ENCODE results near the gene EFCAB6. TPM values are rescaled to one million over a fixed set of nuclear protein-coding genes. Genes with fewer than 3 reads are reported as not detected.

The EFCAB6 gene
- total and polyA plus RNA-seq, 2 donors (not counting 1 experiment from before 2014, with no cell fraction given), result 0.07 to 0.10 TPM

DNA sequence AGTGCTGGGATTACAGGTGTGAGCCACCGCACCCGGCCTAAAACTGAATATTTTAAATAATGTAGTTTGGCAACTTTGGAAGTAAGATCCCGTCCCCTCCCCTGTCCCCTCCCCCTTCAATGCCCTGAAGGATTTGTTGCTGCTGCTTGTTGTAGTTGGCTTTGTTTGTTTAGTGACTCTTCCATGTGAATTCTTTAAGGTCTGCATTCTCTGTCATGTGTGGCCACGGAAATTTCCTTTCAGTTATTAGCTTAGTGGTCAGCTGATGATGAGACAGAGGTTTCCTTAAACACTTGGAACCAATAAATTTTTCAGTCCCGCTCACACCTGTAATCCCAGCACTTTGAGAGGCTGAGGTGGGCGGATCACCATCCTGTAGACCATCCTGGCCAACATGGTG is 290.4 kb downstream of the EFCAB6 start:
- no peak overlapping the region for H3K4me3 Mint-ChIP-seq
- no peaks in the 10 kb centered on the region for H3K4me1 Mint-ChIP-seq
- no peaks in the 10 kb centered on the region for H3K4me1 ChIP-seq (ENCODE audit: control insufficient read depth in 2 of 2, insufficient read depth in 2 of 2, low read length in 2 of 2)
- ChIA-PET CTCF (no interaction called here), POLR2A (no interaction called here)
- ATAC-seq (ENCODE audit: low read depth) (no peak), DNase-seq (no peak)
- H2AFZ ChIP-seq (ENCODE audit: insufficient read depth, low read depth, low read length, poor library complexity, severe bottlenecking), result no peak overlapping the region
- no peak overlapping the region for H3K27ac Mint-ChIP-seq
- H3K4me3 ChIP-seq (ENCODE audit: control extremely low read depth in 1 of 5, extremely low read depth in 1 of 5, insufficient read depth in 1 of 5, low read depth in 2 of 5, low read length in 4 of 5), result no peak overlapping the region
- H3K36me3 ChIP-seq (replicated peaks in 1 of 2; ENCODE audit: control extremely low read depth in 1 of 2, control insufficient read depth in 1 of 2, extremely low read depth in 1 of 2, insufficient read depth in 2 of 2, low read length in 1 of 2), result no peaks in the 10 kb centered on the region
- no peaks in the 10 kb centered on the region for H4K20me1 ChIP-seq (ENCODE audit: control insufficient read depth, insufficient read depth, low read length, poor library complexity, severe bottlenecking)
- TF ChIP-seq, protein P1, sequence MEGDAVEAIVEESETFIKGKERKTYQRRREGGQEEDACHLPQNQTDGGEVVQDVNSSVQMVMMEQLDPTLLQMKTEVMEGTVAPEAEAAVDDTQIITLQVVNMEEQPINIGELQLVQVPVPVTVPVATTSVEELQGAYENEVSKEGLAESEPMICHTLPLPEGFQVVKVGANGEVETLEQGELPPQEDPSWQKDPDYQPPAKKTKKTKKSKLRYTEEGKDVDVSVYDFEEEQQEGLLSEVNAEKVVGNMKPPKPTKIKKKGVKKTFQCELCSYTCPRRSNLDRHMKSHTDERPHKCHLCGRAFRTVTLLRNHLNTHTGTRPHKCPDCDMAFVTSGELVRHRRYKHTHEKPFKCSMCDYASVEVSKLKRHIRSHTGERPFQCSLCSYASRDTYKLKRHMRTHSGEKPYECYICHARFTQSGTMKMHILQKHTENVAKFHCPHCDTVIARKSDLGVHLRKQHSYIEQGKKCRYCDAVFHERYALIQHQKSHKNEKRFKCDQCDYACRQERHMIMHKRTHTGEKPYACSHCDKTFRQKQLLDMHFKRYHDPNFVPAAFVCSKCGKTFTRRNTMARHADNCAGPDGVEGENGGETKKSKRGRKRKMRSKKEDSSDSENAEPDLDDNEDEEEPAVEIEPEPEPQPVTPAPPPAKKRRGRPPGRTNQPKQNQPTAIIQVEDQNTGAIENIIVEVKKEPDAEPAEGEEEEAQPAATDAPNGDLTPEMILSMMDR (IDR thresholded peaks at IDR 0.05), result no peak
- no peak for TF ChIP-seq EZH2 (IDR thresholded peaks at IDR 0.05; ENCODE audit: borderline replicate concordance, insufficient read depth, low read depth, low read length, poor library complexity, severe bottlenecking)
- H3K79me2 ChIP-seq (ENCODE audit: control insufficient read depth, insufficient read depth, low read length), result no peaks in the 10 kb centered on the region
- H3K27me3 ChIP-seq (replicated peaks in 1 of 4; ENCODE audit: control extremely low read depth in 1 of 4, control insufficient read depth in 3 of 4, insufficient read depth in 4 of 4, low read length in 3 of 4), result no peaks in the 10 kb centered on the region
- peaks cover 9% of the 10 kb centered on the region for H3K27me3 Mint-ChIP-seq
- no peak overlapping the region for H3K4me2 ChIP-seq (replicated peaks; ENCODE audit: low read depth, low read length, poor library complexity, severe bottlenecking)
- H3K27ac ChIP-seq (ENCODE audit: low read length in 2 of 2), result no peak overlapping the region
- intact Hi-C loops (cut with micrococcal nuclease), result no loop called here
- no peak overlapping the region for H3K9ac ChIP-seq (ENCODE audit: low read length)
- no peaks in the 10 kb centered on the region for H3K9me3 ChIP-seq (ENCODE audit: control extremely low read depth in 1 of 3, control insufficient read depth in 2 of 3, insufficient read depth in 1 of 3, low read length in 2 of 3)
- H3K9me3 Mint-ChIP-seq (ENCODE audit: insufficient read depth), result no peaks in the 10 kb centered on the region
- 100% methylated on average over 1 of the region's 6 CpGs for WGBS (ENCODE audit: insufficient coverage)

DNA sequence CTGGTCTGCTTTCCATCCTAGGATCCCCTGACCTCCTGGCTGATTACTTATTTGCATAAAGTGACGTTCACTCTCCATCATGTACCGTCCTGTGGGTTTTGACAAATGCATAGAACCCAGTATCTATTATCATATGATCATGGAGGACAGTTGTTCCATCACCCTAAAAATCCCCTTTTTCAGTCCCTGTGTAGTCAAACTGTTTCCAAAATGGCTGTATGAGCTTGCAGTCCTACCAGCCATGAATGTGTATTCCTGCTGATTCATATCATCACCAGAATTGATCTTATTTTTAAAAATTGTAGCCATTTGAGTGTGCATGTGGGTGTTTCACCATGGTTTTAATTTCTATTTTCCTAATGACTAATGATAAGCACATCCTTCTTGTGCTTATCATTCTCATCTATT is 291.5 kb downstream of the EFCAB6 start:
- CTCF ChIA-PET, result interaction anchor here (0.8 kb wide), 1 partner anchor 39 kb away, joined by 3 read pairs; no protein-coding TSS in a partner anchor
- H3K4me3 Mint-ChIP-seq, result no peak overlapping the region
- no peaks in the 10 kb centered on the region for H3K9me3 Mint-ChIP-seq (ENCODE audit: insufficient read depth)
- intact Hi-C loops (cut with micrococcal nuclease), result no loop called here
- H3K27me3 Mint-ChIP-seq, result peaks cover 5% of the 10 kb centered on the region
- no peaks in the 10 kb centered on the region for H3K4me1 ChIP-seq (ENCODE audit: control insufficient read depth in 2 of 2, insufficient read depth in 2 of 2, low read length in 2 of 2)
- no peak overlapping the region for H3K9ac ChIP-seq (ENCODE audit: low read length)
- DNase-seq (no peak), ATAC-seq (ENCODE audit: low read depth) (no peak)
- no peaks in the 10 kb centered on the region for H3K79me2 ChIP-seq (ENCODE audit: control insufficient read depth, insufficient read depth, low read length)
- TF ChIP-seq, protein P1 (IDR thresholded peaks at IDR 0.05), result no peak
- no peak for TF ChIP-seq EZH2 (IDR thresholded peaks at IDR 0.05; ENCODE audit: borderline replicate concordance, insufficient read depth, low read depth, low read length, poor library complexity, severe bottlenecking)
- no peaks in the 10 kb centered on the region for H3K36me3 ChIP-seq (replicated peaks in 1 of 2; ENCODE audit: control extremely low read depth in 1 of 2, control insufficient read depth in 1 of 2, extremely low read depth in 1 of 2, insufficient read depth in 2 of 2, low read length in 1 of 2)
- H3K27me3 ChIP-seq (replicated peaks in 1 of 4; ENCODE audit: control extremely low read depth in 1 of 4, control insufficient read depth in 3 of 4, insufficient read depth in 4 of 4, low read length in 3 of 4), result no peaks in the 10 kb centered on the region
- H3K4me1 Mint-ChIP-seq, result no peaks in the 10 kb centered on the region
- H4K20me1 ChIP-seq (ENCODE audit: control insufficient read depth, insufficient read depth, low read length, poor library complexity, severe bottlenecking), result no peaks in the 10 kb centered on the region
- no peaks in the 10 kb centered on the region for H3K9me3 ChIP-seq (ENCODE audit: control extremely low read depth in 1 of 3, control insufficient read depth in 2 of 3, insufficient read depth in 1 of 3, low read length in 2 of 3)
- no peak overlapping the region for H2AFZ ChIP-seq (ENCODE audit: insufficient read depth, low read depth, low read length, poor library complexity, severe bottlenecking)
- H3K27ac ChIP-seq (ENCODE audit: low read length in 2 of 2), result no peak overlapping the region
- no peak overlapping the region for H3K4me2 ChIP-seq (replicated peaks; ENCODE audit: low read depth, low read length, poor library complexity, severe bottlenecking)
- no peak overlapping the region for H3K27ac Mint-ChIP-seq
- POLR2A ChIA-PET, result no interaction called here
- no peak overlapping the region for H3K4me3 ChIP-seq (ENCODE audit: control extremely low read depth in 1 of 5, extremely low read depth in 1 of 5, insufficient read depth in 1 of 5, low read depth in 2 of 5, low read length in 4 of 5)
- WGBS (ENCODE audit: insufficient coverage), result 80% methylated on average over 1 of the region's 2 CpGs
